Activated naive CD4-positive, alpha-beta T cell treated with anti-CD3 and anti-CD28 coated beads, Interleukin-2, amount 10 ng/mL, durations not matched to agents 7 days and 5 days (primary cell): ENCODE measurements around the gene FCGR3B.
"Not testable (repeated sequence)": the region's sequence is repeated elsewhere in the genome, so short reads cannot be mapped to it uniquely, and the experiment has no call there.

ENCODE experiments used
- CTCF ChIA-PET: fragments of 350-600 bp; sonication (Branson Sonifier 250); formaldehyde crosslinking; loops from one replicate; lab custom pipeline; 2021; ENCODE audit warnings: antibody characterized with exemption; lab: Charles Lee
- DNase-seq: peaks from one replicate; pipeline ENCODE4 v3.0.0-alpha.2; 2020
- H3K27ac Mint-ChIP-seq: one replicate; pipeline ENCODE4 v1.8.0; 2021; ENCODE audit warnings: mild to moderate bottlenecking, moderate library complexity, mixed read lengths
- H3K27me3 Mint-ChIP-seq: one replicate; pipeline ENCODE4 v1.8.0; 2021; ENCODE audit warnings: mild to moderate bottlenecking, mixed read lengths
- H3K36me3 Mint-ChIP-seq: one replicate; pipeline ENCODE4 v1.8.0; 2021; ENCODE audit warnings: mixed read lengths
- H3K4me1 Mint-ChIP-seq: one replicate; pipeline ENCODE4 v1.8.0; 2021; ENCODE audit warnings: mixed read lengths
- H3K4me3 Mint-ChIP-seq: one replicate; pipeline ENCODE4 v1.8.0; 2021; ENCODE audit warnings: mild to moderate bottlenecking, moderate library complexity, mixed read lengths
- H3K9me3 Mint-ChIP-seq: one replicate; pipeline ENCODE4 v1.8.0; 2021; ENCODE audit warnings: mixed read lengths

The FCGR3B gene

DNA sequence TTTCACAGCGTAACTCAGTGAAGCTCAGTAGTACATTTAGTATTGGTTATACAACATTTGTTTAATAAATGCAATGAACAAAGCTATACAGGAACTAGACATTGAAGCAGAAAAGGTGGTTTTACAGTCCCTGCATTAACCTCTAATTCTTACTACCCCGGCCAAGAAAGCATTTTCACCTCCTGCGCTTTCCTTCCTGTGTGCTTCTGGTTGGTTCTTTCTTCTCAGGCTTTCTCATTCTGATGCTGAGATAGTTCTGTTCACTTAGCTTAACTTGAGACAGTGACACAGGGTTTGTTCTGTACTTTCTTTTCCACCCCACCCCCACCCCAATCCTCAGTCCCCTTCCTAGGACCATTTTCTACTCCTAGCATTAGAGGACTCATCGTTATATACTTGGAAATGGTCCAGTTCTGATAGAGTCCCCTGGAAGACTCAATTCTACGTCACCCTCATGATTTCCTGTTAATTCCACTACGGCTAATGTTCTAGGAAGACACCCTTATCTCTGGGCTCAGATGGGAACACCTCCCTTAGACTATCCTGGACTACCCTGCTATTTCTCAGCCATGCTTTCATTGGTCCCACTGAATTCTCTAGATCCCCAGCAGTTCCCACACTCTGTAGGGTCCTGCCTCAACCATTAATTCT, 7.5 kb downstream of the FCGR3B start:
- H3K36me3 Mint-ChIP-seq, H3K9me3 Mint-ChIP-seq, DNase-seq, CTCF ChIA-PET: not testable (repeated sequence)
- H3K27ac Mint-ChIP-seq, result peak overlapping the region; percentile 74
- H3K4me1 Mint-ChIP-seq, result peaks cover 47% of the 10 kb centered on the region
- H3K4me3 Mint-ChIP-seq, result peak overlapping the region; percentile 37
- peaks cover 16% of the 10 kb centered on the region for H3K27me3 Mint-ChIP-seq

- CTCF ChIA-PET, result interaction anchor here (1.0 to 1.1 kb wide), 2 partner anchors 120 to 135 kb away, joined by 3 read pairs; no protein-coding TSS in a partner anchor
- H3K27ac Mint-ChIP-seq, result peak overlapping the region; percentile 94
- H3K27me3 Mint-ChIP-seq, result peaks cover 21% of the 10 kb centered on the region
- H3K4me3 Mint-ChIP-seq, result peak overlapping the region; percentile 87
- not testable (repeated sequence) for H3K9me3 Mint-ChIP-seq, H3K36me3 Mint-ChIP-seq, DNase-seq
- peaks cover 47% of the 10 kb centered on the region for H3K4me1 Mint-ChIP-seq
These were observed 8.9 kb downstream of the FCGR3B start for GRCh38 chr1:161622054-161622453.

- not testable (repeated sequence) for H3K9me3 Mint-ChIP-seq, H3K36me3 Mint-ChIP-seq
- Mint-ChIP-seq H3K27me3 (peaks cover 26% of the 10 kb centered on the region), H3K4me3 (peak overlapping the region; percentile 87), H3K27ac (peak overlapping the region; percentile 94), H3K4me1 (peaks cover 43% of the 10 kb centered on the region)
- DNase-seq, result peak; percentile 80
- CTCF ChIA-PET, result interaction anchor here (0.7 to 1.1 kb wide), 3 partner anchors 17 to 134 kb away, joined by 3 read pairs; no protein-coding TSS in a partner anchor
These were observed 9.6 kb downstream of the FCGR3B start for GRCh38 chr1:161621181-161622000.

DNA sequence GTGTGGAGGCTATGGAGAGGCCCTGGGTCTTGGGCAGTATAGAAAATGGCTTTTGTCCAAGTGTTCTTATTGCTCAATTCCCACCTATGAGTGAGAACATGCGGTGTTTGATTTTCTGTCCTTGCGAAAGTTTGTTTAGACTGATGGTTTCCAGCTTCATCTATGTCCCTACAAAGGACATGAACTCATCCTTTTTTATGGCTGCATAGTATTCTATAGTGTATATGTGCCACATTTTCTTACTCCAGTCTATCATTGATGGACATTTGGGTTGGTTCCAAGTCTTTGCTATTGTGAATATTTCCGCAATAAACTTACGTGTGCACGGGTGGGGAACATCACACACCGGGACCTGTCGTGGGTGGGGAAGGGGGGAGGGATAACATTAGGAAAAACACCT, 10.6 kb downstream of the FCGR3B start:
- peak overlapping the region; percentile 41 for H3K4me3 Mint-ChIP-seq
- CTCF ChIA-PET, result not testable (repeated sequence)

GRCh38 chr1:161618517-161618916, 12.5 kb downstream of the FCGR3B start:
- H3K36me3 Mint-ChIP-seq, DNase-seq, H3K9me3 Mint-ChIP-seq, H3K27ac Mint-ChIP-seq, CTCF ChIA-PET, H3K4me3 Mint-ChIP-seq: not testable (repeated sequence)
- H3K4me1 Mint-ChIP-seq, result peaks cover 28% of the 10 kb centered on the region
- H3K27me3 Mint-ChIP-seq, result peaks cover 26% of the 10 kb centered on the region

More for the DNA sequence above, 10.6 kb downstream of the FCGR3B start:
- peaks cover 40% of the 10 kb centered on the region for H3K4me1 Mint-ChIP-seq
- peaks cover 26% of the 10 kb centered on the region for H3K27me3 Mint-ChIP-seq
- not testable (repeated sequence) for H3K27ac Mint-ChIP-seq, H3K36me3 Mint-ChIP-seq, H3K9me3 Mint-ChIP-seq, DNase-seq

- Mint-ChIP-seq H3K4me1 (peaks cover 29% of the 10 kb centered on the region), H3K27me3 (peaks cover 27% of the 10 kb centered on the region)
- H3K9me3 Mint-ChIP-seq, CTCF ChIA-PET, H3K27ac Mint-ChIP-seq, DNase-seq, H3K4me3 Mint-ChIP-seq, H3K36me3 Mint-ChIP-seq: not testable (repeated sequence)
These were observed 14.6 kb downstream of the FCGR3B start for GRCh38 chr1:161616417-161616816.

GRCh38 chr1:161613142-161613514, 17.8 kb downstream of the FCGR3B start:
- DNase-seq, H3K9me3 Mint-ChIP-seq, CTCF ChIA-PET, H3K36me3 Mint-ChIP-seq: not testable (repeated sequence)
- Mint-ChIP-seq H3K27me3 (peaks cover 28% of the 10 kb centered on the region), H3K27ac (peak overlapping the region; percentile 97), H3K4me3 (peak overlapping the region; percentile 80), H3K4me1 (peaks cover 24% of the 10 kb centered on the region)

DNA sequence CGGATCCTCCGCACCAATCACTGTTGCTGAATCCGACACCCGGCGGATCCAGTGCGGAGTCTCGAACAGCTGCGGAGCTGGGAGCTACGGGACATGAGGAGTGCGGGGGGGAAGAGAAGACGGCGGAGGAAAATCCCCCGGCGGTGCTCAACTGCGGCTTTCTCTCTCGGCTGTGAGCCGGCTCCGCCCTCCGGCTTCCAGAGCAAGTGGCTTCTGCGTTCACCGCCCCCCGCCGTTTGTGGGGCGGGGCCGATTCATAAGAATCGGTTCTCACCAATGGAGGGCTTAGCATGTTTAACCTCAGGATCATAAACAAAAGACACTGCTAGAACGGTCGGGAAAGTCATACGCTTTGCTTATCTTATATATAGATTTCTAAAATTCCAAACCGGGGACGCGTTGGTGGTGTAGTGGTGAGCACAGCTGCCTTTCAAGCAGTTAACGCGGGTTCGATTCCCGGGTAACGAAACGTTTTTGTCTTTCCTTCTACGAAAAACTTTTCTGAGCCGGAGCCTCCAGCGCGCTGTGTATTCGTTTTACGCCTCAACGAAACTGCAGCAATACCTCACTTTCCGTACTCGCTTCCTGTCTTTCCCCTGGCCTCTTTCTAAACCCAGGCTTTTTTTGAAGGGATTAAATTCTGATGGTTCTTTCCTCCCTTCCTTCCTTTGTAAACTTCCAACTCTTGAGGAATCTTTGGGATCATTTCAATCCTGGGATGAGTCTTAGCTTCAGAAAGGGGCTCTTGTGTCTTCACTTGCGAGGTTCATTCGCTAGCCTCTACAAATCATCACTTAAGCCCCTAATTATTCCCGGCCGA, 18.4 kb downstream of the FCGR3B start:
- H3K27ac Mint-ChIP-seq, result peak overlapping the region; percentile 97
- H3K4me1 Mint-ChIP-seq, result peaks cover 24% of the 10 kb centered on the region
- peak; percentile 94 for DNase-seq
- H3K27me3 Mint-ChIP-seq, result peaks cover 33% of the 10 kb centered on the region
- CTCF ChIA-PET, result interaction anchor here (0.9 to 1.8 kb wide), 2 partner anchors 125 to 126 kb away, joined by 3 read pairs; no protein-coding TSS in a partner anchor
- H3K9me3 Mint-ChIP-seq, H3K36me3 Mint-ChIP-seq: not testable (repeated sequence)
- H3K4me3 Mint-ChIP-seq, result peak overlapping the region; percentile 80

DNA sequence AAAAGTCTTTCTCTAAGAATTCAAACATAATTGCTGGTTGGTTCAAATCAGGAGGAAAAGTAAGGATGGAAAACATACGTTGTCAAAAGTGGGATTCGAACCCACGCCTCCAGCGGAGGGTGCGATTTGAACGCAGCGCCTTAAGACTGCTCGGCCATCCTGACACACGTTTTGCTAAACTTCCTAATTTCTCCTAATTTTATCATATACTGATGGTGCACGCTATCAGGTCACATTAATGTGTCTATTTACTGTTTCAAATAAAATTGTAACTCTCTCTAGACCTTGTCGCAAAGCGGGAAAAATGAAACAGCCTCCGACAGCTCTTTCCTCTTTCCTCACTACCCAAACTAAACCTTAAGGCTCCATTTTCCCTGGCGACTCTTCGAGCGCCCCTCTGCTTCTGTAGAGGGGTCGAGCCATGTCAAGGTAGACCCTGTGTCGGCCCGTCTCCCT, 19.1 kb downstream of the FCGR3B start:
- Mint-ChIP-seq H3K27me3 (peaks cover 37% of the 10 kb centered on the region), H3K27ac (peak overlapping the region; percentile 97), H3K4me1 (peaks cover 24% of the 10 kb centered on the region), H3K4me3 (peak overlapping the region; percentile 80)
- peak; percentile 32 for DNase-seq
- H3K9me3 Mint-ChIP-seq, H3K36me3 Mint-ChIP-seq: not testable (repeated sequence)
- CTCF ChIA-PET, result interaction anchor here (0.9 to 1.8 kb wide), 2 partner anchors 125 to 127 kb away, joined by 3 read pairs; no protein-coding TSS in a partner anchor

DNA sequence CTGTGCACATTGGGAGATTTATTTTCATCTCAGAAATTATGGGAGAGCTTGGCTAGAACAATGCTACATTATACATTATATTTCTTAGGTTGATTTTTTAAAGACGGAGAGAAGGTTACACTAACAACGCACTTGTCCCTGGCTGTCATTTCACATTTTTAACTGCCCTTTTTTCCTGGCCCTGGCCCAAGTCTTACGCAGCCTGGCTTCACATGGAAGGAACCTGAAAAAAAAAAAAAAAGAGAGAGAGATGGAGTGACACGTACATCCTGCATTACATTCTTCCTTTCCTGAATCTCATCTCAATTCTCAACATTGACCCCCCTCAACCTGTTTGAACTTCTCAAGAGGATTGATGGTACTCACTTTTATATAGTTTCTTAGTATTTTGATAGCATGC, 20.8 kb downstream of the FCGR3B start:
- Mint-ChIP-seq H3K27me3 (peaks cover 50% of the 10 kb centered on the region), H3K4me1 (peaks cover 24% of the 10 kb centered on the region)
- H3K4me3 Mint-ChIP-seq, CTCF ChIA-PET, H3K36me3 Mint-ChIP-seq, H3K27ac Mint-ChIP-seq, H3K9me3 Mint-ChIP-seq, DNase-seq: not testable (repeated sequence)

DNA sequence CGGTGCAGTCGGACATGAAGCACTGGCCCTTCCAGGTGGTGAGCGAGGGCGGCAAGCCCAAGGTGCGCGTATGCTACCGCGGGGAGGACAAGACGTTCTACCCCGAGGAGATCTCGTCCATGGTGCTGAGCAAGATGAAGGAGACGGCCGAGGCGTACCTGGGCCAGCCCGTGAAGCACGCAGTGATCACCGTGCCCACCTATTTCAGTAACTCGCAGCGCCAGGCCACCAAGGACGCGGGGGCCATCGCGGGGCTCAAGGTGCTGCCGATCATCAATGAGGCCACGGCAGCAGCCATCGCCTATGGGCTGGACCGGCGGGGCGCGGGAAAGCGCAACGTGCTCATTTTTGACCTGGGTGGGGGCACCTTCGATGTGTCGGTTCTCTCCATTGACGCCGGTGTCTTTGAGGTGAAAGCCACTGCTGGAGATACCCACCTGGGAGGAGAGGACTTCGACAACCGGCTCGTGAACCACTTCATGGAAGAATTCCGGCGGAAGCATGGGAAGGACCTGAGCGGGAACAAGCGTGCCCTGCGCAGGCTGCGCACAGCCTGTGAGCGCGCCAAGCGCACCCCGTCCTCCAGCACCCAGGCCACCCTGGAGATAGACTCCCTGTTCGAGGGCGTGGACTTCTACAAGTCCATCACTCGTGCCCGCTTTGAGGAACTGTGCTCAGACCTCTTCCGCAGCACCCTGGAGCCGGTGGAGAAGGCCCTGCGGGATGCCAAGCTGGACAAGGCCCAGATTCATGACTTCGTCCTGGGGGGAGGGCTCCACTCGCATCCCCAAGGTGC, 24.2 kb downstream of the FCGR3B start:
- H3K4me3 Mint-ChIP-seq, CTCF ChIA-PET, H3K27ac Mint-ChIP-seq, H3K36me3 Mint-ChIP-seq, H3K4me1 Mint-ChIP-seq, DNase-seq, H3K9me3 Mint-ChIP-seq: not testable (repeated sequence)
- H3K27me3 Mint-ChIP-seq, result peaks cover 62% of the 10 kb centered on the region

DNA sequence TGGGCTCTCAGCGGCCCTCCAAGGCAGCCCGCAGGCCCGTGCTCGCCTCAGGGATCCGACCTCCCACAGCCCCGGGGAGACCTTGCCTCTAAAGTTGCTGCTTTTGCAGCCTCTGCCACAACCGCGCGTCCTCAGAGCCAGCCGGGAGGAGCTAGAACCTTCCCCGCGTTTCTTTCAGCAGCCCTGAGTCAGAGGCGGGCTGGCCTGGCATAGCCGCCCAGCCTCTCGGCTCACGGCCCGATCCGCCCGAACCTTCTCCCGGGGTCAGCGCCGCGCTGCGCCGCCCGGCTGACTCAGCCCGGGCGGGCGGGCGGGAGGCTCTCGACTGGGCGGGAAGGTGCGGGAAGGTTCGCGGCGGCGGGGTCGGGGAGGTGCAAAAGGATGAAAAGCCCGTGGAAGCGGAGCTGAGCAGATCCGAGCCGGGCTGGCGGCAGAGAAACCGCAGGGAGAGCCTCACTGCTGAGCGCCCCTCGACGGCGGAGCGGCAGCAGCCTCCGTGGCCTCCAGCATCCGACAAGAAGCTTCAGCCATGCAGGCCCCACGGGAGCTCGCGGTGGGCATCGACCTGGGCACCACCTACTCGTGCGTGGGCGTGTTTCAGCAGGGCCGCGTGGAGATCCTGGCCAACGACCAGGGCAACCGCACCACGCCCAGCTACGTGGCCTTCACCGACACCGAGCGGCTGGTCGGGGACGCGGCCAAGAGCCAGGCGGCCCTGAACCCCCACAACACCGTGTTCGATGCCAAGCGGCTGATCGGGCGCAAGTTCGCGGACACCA, 25.0 kb downstream of the FCGR3B start:
- H3K27me3 Mint-ChIP-seq, result peaks cover 64% of the 10 kb centered on the region
- H3K9me3 Mint-ChIP-seq, CTCF ChIA-PET: not testable (repeated sequence)

GRCh38 chr1:161605024-161605423, 26.0 kb downstream of the FCGR3B start:
- DNase-seq, H3K27ac Mint-ChIP-seq, CTCF ChIA-PET, H3K36me3 Mint-ChIP-seq, H3K9me3 Mint-ChIP-seq, H3K4me1 Mint-ChIP-seq, H3K4me3 Mint-ChIP-seq: not testable (repeated sequence)
- peaks cover 62% of the 10 kb centered on the region for H3K27me3 Mint-ChIP-seq

More for the DNA sequence above, 25.0 kb downstream of the FCGR3B start:
- H3K27ac Mint-ChIP-seq, H3K4me3 Mint-ChIP-seq, H3K36me3 Mint-ChIP-seq, H3K4me1 Mint-ChIP-seq, DNase-seq: not testable (repeated sequence)
